HepG2 (cell line): ENCODE data around the gene USP19. TPM values are rescaled to one million over a fixed set of nuclear protein-coding genes. Genes with fewer than 3 reads are reported as not detected.

Experiments
- ATAC-seq: fragments of 200-7000 bp; cut with Tn5 transposase; 3 replicates; pipeline ENCODE4 v1.9.1; 2020; ENCODE audit warnings: mild to moderate bottlenecking, moderate library complexity
- BruUV-seq: library from RNA; stranded (reverse); fragments of 400-500 nt; replicated peaks from 2 replicates; lab custom pipeline; 2021; lab: Mats Ljungman, UMichigan
- CTCF ChIA-PET: fragments of 300-600 bp; formaldehyde crosslinking; extraction: SDS; loops from one replicate; lab custom pipeline; 2021; ENCODE audit warnings: low total read pairs, inconsistent platforms, low intra/inter-chr PET ratio; lab: Yijun Ruan, JAX
- POLR2A ChIA-PET: fragments of 350-600 bp; sonication (Branson Sonifier 250); formaldehyde crosslinking; loops from one replicate; lab custom pipeline; 2020; ENCODE audit warnings: antibody characterized with exemption, inconsistent platforms; lab: Yijun Ruan, JAX
- DNase-seq: peaks from one replicate; pipeline ENCODE4 v3.0.0-alpha.2; 2015; ENCODE audit warnings: low spot score
- FAIRE-seq: peaks from 3 replicates; lab custom pipeline; 2011; peaks lifted over from hg19 to GRCh38; lab: Jason Lieb, UNC
- H2AFZ ChIP-seq: one replicate; pipeline ENCODE4 v1.6.1; 2011; ENCODE audit warnings: low read length, inconsistent platforms
- H3K27ac ChIP-seq: fragments of 300-600 bp; 3 replicates; pipeline ENCODE4 v1.8.0; 2011; ENCODE audit warnings: mixed run types, mild to moderate bottlenecking, mixed read lengths, low read length, inconsistent platforms; ENCODE audit not compliant: insufficient read depth; ENCODE audit errors: extremely low read length
- H3K27me3 ChIP-seq, 2 experiments: fragments of 200-600 bp in 1 of 2; 2 replicates in 1 of 2; 3 replicates in 1 of 2; pipeline versions ENCODE4 v1.6.0 to v1.8.0; 2011; ENCODE audit warnings: low read length in 2 of 2, mild to moderate bottlenecking in 2 of 2, moderate library complexity in 2 of 2, inconsistent platforms in 1 of 2; ENCODE audit not compliant: insufficient read depth in 2 of 2, control insufficient read depth in 1 of 2
- H3K36me3 ChIP-seq, 2 experiments: fragments of 200-600 bp in 1 of 2; replicated peaks in 1 of 2; 2 replicates in 1 of 2; 3 replicates in 1 of 2; pipeline versions ENCODE4 v1.5.1 to v1.8.0; 2011; ENCODE audit warnings: low read length in 2 of 2, inconsistent platforms in 1 of 2; ENCODE audit not compliant: insufficient read depth in 2 of 2, control insufficient read depth in 1 of 2
- H3K4me1 ChIP-seq: 2 replicates; pipeline ENCODE4 v1.5.1; 2012; ENCODE audit warnings: low read length, inconsistent platforms; ENCODE audit not compliant: insufficient read depth
- H3K4me2 ChIP-seq: 2 replicates; pipeline ENCODE4 v1.6.0; 2011; ENCODE audit warnings: low read depth, low read length, inconsistent platforms
- H3K4me3 ChIP-seq, 3 experiments: fragments of 200-600 bp in 1 of 3; sonication (generic), shearing (Covaris generic) in 1 of 3; replicated peaks in 1 of 3; 2 replicates each; pipeline ENCODE4 v1.5.1; 2011 to 2016; ENCODE audit warnings: low read length in 3 of 3, inconsistent platforms in 2 of 3, low read depth in 2 of 3, mild to moderate bottlenecking in 2 of 3, control low read depth in 1 of 3, mixed read lengths in 1 of 3; ENCODE audit not compliant: insufficient read depth in 1 of 3
- H3K79me2 ChIP-seq: one replicate; pipeline ENCODE4 v1.6.1; 2011; ENCODE audit warnings: low read length, inconsistent platforms; ENCODE audit not compliant: insufficient read depth
- H3K9ac ChIP-seq: 2 replicates; pipeline ENCODE4 v1.6.0; 2011; ENCODE audit warnings: mild to moderate bottlenecking, low read depth, low read length, inconsistent platforms; ENCODE audit not compliant: insufficient read depth
- H3K9me3 ChIP-seq: 2 replicates; pipeline ENCODE4 v1.5.1; 2012; ENCODE audit warnings: mild to moderate bottlenecking, low read length
- H4K20me1 ChIP-seq: 2 replicates; pipeline ENCODE4 v1.6.0; 2011; ENCODE audit warnings: inconsistent platforms, mild to moderate bottlenecking, low read length, moderate library complexity; ENCODE audit not compliant: insufficient read depth
- AGO2 ChIP-seq: fragments of 200-400 bp; formaldehyde crosslinking; optimal IDR thresholded peaks from 2 replicates; pipeline ENCODE3; 2017; ENCODE audit warnings: mild to moderate bottlenecking, low read depth, low read length, moderate library complexity
- FOXP1 ChIP-seq, 2 experiments: fragments of 450-650 bp in 1 of 2; IDR thresholded peaks; 2 replicates each; pipeline ENCODE4 v1.6.1; 2017 to 2018; ENCODE audit warnings: antibody characterized with exemption in 1 of 2
- HDAC1 ChIP-seq: sonication (generic); formaldehyde crosslinking; IDR thresholded peaks from 2 replicates; pipeline ENCODE4 v1.5.1; 2020; ENCODE audit warnings: mild to moderate bottlenecking, missing genetic modification reagents
- IRF2 ChIP-seq: IDR thresholded peaks from 2 replicates; pipeline ENCODE4 v1.6.1; 2018; ENCODE audit warnings: missing genetic modification reagents, missing compliant biosample characterization
- POLR2AphosphoS2 ChIP-seq: IDR thresholded peaks from 2 replicates; pipeline ENCODE4 v1.6.1; 2011; ENCODE audit warnings: low read depth, low read length, improper control_type of control experiment
- PPARG ChIP-seq: conservative IDR thresholded peaks from 2 replicates; pipeline ENCODE4 v1.6.1; 2016; ENCODE audit warnings: missing biosample characterization, missing genetic modification reagents
- SMYD3 ChIP-seq: sonication (generic); formaldehyde crosslinking; IDR thresholded peaks from 2 replicates; pipeline ENCODE4 v1.8.1; 2023; ENCODE audit warnings: mild to moderate bottlenecking, missing genetic modification reagents
- UBTF ChIP-seq: sonication (generic); formaldehyde crosslinking; IDR thresholded peaks from 2 replicates; pipeline ENCODE4 v1.4.0; 2020; ENCODE audit warnings: mild to moderate bottlenecking, missing genetic modification reagents
- ZNF20 ChIP-seq: sonication (generic); formaldehyde crosslinking; IDR thresholded peaks from 2 replicates; pipeline ENCODE4 v1.4.0; 2020; ENCODE audit warnings: mild to moderate bottlenecking, moderate library complexity, missing genetic modification reagents
- ZNF720 ChIP-seq: sonication (generic); formaldehyde crosslinking; IDR thresholded peaks from 2 replicates; pipeline ENCODE4 v1.4.0; 2020; ENCODE audit warnings: missing genetic modification reagents
- ZSCAN25 ChIP-seq: sonication (generic); formaldehyde crosslinking; IDR thresholded peaks from 2 replicates; pipeline ENCODE4 v1.8.0; 2022; ENCODE audit warnings: mild to moderate bottlenecking, missing genetic modification reagents
- WGBS: methylation state at CpG from one replicate; pipeline ENCODE4 v1.1.6; 2017; ENCODE audit warnings: low lambda C conversion rate; 5-methylcytosine and 5-hydroxymethylcytosine counted together
- in situ Hi-C: cut with HindIII; loops from 2 replicates; pipeline ENCODE4 v1.10.0; 2017; ENCODE audit warnings: low pct_unique_long_range_greater_than_20kb; ENCODE audit not compliant: extremely low pct_ligation_motif_present
- intact Hi-C: fragments of 100-400 bp; cut with micrococcal nuclease; formaldehyde crosslinking; loops from one replicate; pipeline ENCODE4 v1.10.0; 2022; ENCODE audit not compliant: unreplicated experiment
- polyA plus RNA-seq, 8 experiments: library from polyadenylated mRNA; depleted of rRNA in 3 of 8; stranded (reverse) in 7 of 8; unstranded in 1 of 8; fragments of >200 nt; fragmentation: Illumina TruSeq in 4 of 8; extraction: Trizol in 4 of 8; gene quantifications; 2 replicates each; pipeline versions ENCODE4 v1.2.1 to v1.2.3, GENCODE V29; 2011 to 2016; ENCODE audit warnings: low read depth in 4 of 8, missing spikeins in 1 of 8, mixed read lengths in 1 of 8; ENCODE audit not compliant: insufficient read depth in 1 of 8
- total RNA-seq, 5 experiments: library from RNA; depleted of rRNA; stranded (reverse); fragments of >200 nt; fragmentation: Illumina TruSeq; extraction: Trizol; gene quantifications; 2 replicates each; pipeline ENCODE4 v1.2.3, GENCODE V29; 2016; ENCODE audit warnings: low read depth in 1 of 5
- TF ChIP-seq, protein P1 (sequence below): sonication (generic); formaldehyde crosslinking; IDR thresholded peaks from 2 replicates; pipeline ENCODE4 v1.9.0; 2021; ENCODE audit warnings: missing genetic modification reagents, mild to moderate bottlenecking, borderline replicate concordance

USP19 gene
- total and polyA plus RNA-seq, 2 of the 13 experiments (the other 11 are each of a cell fraction or from before 2014, with no cell fraction given): 28.3 to 31.7 TPM

DNA sequence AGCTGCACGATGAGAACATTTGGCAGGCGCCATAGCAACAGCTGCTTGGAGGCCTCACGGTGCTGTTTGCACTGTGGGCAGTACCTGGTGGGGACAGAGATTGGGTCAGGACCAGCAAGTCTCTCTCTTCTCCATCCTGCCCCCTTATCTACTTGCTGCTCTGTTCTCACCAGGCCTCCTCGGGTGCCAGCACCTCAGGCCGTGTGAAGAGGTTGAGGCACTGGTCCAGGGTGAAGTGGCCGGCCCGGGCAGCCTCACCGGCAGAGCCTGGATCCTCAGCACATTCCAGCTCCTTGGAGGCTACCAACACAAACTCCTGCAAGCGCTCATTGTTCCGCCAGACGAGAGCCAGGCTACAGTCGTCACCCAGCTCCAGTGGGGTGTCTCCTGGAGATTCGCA lies 9.8 kb downstream of the USP19 start (continued):
- TF ChIP-seq UBTF (CRISPR knock-in tag) (no peak), HDAC1 (no peak), ZNF720 (no peak), SMYD3 (CRISPR knock-in tag) (no peak), IRF2 (CRISPR knock-in tag) (no peak), ZNF20 (CRISPR knock-in tag) (no peak), PPARG (CRISPR knock-in tag) (no peak), FOXP1 (IDR thresholded peaks at IDR 0.05) (no peak), FOXP1 (CRISPR knock-in tag; IDR thresholded peaks at IDR 0.05) (no peak), POLR2AphosphoS2 (no peak)
- TF ChIP-seq, protein P1, sequence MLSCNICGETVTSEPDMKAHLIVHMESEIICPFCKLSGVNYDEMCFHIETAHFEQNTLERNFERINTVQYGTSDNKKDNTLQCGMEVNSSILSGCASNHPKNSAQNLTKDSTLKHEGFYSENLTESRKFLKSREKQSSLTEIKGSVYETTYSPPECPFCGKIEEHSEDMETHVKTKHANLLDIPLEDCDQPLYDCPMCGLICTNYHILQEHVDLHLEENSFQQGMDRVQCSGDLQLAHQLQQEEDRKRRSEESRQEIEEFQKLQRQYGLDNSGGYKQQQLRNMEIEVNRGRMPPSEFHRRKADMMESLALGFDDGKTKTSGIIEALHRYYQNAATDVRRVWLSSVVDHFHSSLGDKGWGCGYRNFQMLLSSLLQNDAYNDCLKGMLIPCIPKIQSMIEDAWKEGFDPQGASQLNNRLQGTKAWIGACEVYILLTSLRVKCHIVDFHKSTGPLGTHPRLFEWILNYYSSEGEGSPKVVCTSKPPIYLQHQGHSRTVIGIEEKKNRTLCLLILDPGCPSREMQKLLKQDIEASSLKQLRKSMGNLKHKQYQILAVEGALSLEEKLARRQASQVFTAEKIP (CRISPR knock-in tag): no peak

- in situ Hi-C loops: no loop called here
- Histone ChIP-seq H3K27me3 (no peaks in the 10 kb centered on the region), H3K36me3 (peaks cover 23 to 46% of the 10 kb centered on the region in 2 experiments), H3K9me3 (no peaks in the 10 kb centered on the region), H3K4me1 (peaks cover 17% of the 10 kb centered on the region), H3K9ac (no peak overlapping the region), H3K4me3 (no peak overlapping the region), H4K20me1 (no peaks in the 10 kb centered on the region), H3K79me2 (peaks cover 13% of the 10 kb centered on the region), H3K27ac (no peak overlapping the region), H2AFZ (no peak overlapping the region), H3K4me2 (no peak overlapping the region)
- 89% methylated on average over 10 of the region's 14 CpGs for whole genome bisulfite sequencing
- ChIA-PET CTCF (no interaction called here), POLR2A (interaction anchor here (5.7 to 10.0 kb wide), 2 partner anchors 12 to 14 kb away, joined by 32 to 91 read pairs; partner anchors contain the start of genes QRICH1 and USP19)
- DNase-seq: no peak
- intact Hi-C loops: no loop called here
- ATAC-seq: no peak
- FAIRE-seq: no peak
- BruUV-seq: no TSS peak
- TF ChIP-seq ZSCAN25 (CRISPR knock-in tag) (no peak), AGO2 (peak; percentile 55)
Observed at GRCh38 chr3:49108346-49108745, 12.3 kb downstream of the USP19 start.
